Pons (tissue), 1 donor: ENCODE results near the gene OR2K2.
"Not testable (repeated sequence)": the region's sequence is repeated elsewhere in the genome, so short reads cannot be mapped to it uniquely, and the experiment has no call there.

Experiments used
- DNase-seq: peaks from one replicate; pipeline ENCODE4 v3.0.0-alpha.2; 2016; ENCODE audit warnings: low spot score

The OR2K2 gene

GRCh38 chr9:111297066-111297824, 32.8 kb downstream of the OR2K2 start:
- DNase-seq = no peak

DNA sequence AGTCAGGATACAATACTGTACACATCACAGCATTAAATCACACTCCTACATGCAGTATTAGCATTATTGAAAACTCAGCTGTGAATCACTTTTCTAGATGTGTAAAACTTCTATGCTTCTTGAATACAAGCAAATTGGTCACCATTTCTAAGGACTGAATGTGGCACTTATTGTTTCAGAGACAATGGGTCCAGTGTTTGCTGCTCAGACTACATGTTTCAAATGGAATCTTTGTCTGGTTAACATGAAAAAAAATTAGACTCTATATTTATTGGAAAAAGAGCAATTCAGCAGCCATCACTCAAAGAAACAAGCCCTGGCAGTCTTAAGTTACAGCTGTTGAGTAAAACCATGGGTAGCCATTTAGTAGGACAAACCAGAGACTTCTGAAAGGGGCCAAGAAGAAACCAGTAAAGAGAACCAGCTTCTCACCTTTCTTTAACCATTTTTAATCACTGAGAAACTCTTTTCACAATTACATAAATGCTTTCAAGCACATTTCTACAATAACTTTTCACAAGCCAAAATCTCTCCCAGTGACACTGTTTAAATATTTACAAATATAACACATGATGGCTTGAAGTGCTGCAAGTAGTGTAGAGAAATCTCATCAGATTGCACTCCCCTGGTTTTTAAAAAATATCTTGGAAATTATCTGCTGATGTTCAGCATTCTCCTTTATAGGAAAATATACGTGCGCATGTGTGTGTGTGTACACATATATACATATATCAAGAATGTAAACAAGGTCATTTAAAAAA, 35.2 kb downstream of the OR2K2 start:
- DNase-seq = peak; percentile 98

DNA sequence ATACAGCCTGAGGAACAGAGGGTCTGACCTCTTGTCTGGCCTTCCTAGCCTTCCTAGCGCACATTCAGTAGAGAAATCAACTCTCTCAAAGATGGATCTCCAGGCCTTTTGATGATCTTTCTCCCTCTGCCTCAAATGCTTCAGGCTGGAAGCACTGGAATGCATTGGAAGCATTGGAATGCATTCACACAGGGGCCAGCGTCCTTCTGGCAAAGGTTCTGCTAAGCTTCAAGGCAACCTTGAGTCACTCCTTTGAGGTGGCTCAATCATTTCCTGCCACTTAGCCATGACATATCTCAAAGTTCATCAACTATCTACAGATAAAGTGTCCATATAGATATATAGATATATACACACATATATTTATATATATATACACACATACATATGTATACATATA, 42.9 kb downstream of the OR2K2 start:
- DNase-seq = no peak

DNA sequence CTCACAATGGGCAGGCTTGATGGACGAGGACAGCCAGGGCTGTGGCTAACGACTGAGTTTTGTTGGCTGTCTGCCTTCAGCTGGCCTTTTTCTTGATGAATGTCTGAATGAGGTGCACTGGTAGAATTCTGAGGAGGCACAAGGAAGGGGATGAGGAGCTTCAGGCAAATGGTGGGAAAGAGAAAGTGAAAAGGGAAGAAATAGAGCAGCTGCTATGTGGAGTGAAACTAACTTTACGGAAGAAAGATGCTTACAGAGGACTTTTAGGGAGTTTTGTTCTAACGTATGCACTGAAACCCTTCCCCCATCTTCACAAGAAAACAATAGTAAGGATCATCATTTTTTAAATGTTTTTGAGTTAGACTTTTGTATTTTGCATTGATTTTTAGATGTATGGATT, 45.3 kb downstream of the OR2K2 start:
- peak; percentile 45 for DNase-seq

DNA sequence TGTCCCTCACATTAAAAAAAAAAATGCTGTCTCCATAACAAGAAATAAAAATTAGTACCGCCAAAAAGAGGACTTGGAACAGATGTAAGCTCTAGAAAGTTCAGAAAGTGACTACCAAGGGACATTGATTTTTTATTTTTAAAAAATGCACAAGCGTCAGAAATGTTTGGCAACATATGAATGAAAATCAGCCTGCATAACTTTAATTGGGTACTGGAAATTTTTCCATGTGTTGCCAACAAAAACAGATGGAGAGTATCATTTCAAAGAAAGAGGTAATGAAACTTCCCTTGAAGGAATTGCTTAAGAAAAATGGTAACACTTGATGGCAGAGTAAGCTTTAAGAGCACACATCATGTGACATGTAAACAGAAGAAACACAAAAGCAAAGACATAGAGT, 47.2 kb downstream of the OR2K2 start:
- DNase-seq = no peak

- DNase-seq = not testable (repeated sequence)
These were observed 49.2 kb downstream of the OR2K2 start for GRCh38 chr9:111280795-111281194.
